ENCODE results near the gene FXYD7. TPM values are rescaled to one million over a fixed set of nuclear protein-coding genes. Genes with fewer than 3 reads are reported as not detected.

Gene FXYD7
- total and polyA plus RNA-seq, 8 donors = 0.23 to 0.61 TPM; not detected in 6

GRCh38 chr19:35143818-35144217 is 763 bp downstream of the FXYD7 start:
- WGBS, 2 donors = 21% methylated on average over 3 of the region's 3 CpGs
- Histone ChIP-seq H3K9me3 (no peaks in the 10 kb centered on the region), H3K4me3 (no peak overlapping the region), H3K27me3 (no peaks in the 10 kb centered on the region), H3K36me3 (no peaks in the 10 kb centered on the region), H3K4me1 (peaks cover 0 to 11% (median 0%) of the 10 kb centered on the region in 3 donors), H3K27ac (no peak overlapping the region)
- FAIRE-seq (no peak), ATAC-seq (no peak), DNase-seq (no peak)
- intact Hi-C loops (cut with DNase I) = no loop called here
- TF ChIP-seq CTCF (IDR thresholded peaks at IDR 0.05) = no peak

GRCh38 chr19:35144259-35144599 is 1.2 kb downstream of the FXYD7 start:
- DNase-seq = no peak
- intact Hi-C loops (cut with DNase I) = no loop called here
- no peak for TF ChIP-seq CTCF (IDR thresholded peaks at IDR 0.05)

GRCh38 chr19:35144600-35145436 is 1.8 kb downstream of the FXYD7 start:
- WGBS, 2 donors = 16 to 17% methylated on average over 15 of the region's 15 CpGs
- Histone ChIP-seq H3K4me3 (no peak overlapping the region), H3K9me3 (no peaks in the 10 kb centered on the region), H3K36me3 (no peaks in the 10 kb centered on the region), H3K27ac (no peak overlapping the region), H3K27me3 (no peaks in the 10 kb centered on the region), H3K4me1 (peaks cover 0 to 11% (median 0%) of the 10 kb centered on the region in 3 donors)
- ATAC-seq = no peak
- TF ChIP-seq CTCF (IDR thresholded peaks at IDR 0.05) = no peak
- peak in 3 of 6 donors; percentile 40 to 56 (median 41) for DNase-seq
- intact Hi-C loops (cut with DNase I) = no loop called here
- no peak for FAIRE-seq

More at GRCh38 chr19:35144259-35144599, 1.2 kb downstream of the FXYD7 start:
- Histone ChIP-seq H3K9me3 (no peaks in the 10 kb centered on the region), H3K27ac (no peak overlapping the region), H3K4me3 (no peak overlapping the region), H3K27me3 (no peaks in the 10 kb centered on the region), H3K4me1 (peaks cover 0 to 11% (median 0%) of the 10 kb centered on the region in 3 donors), H3K36me3 (no peaks in the 10 kb centered on the region)
- WGBS, 2 donors = 15 to 21% methylated on average over 6 of the region's 6 CpGs
- FAIRE-seq = no peak
- no peak for ATAC-seq

GRCh38 chr19:35146746-35147459 is 3.8 kb downstream of the FXYD7 start:
- Histone ChIP-seq H3K36me3 (no peaks in the 10 kb centered on the region), H3K27ac (no peak overlapping the region), H3K4me3 (no peak overlapping the region), H3K4me1 (peaks cover 0 to 6% (median 0%) of the 10 kb centered on the region in 3 donors), H3K27me3 (no peaks in the 10 kb centered on the region), H3K9me3 (no peaks in the 10 kb centered on the region)
- no peak for ATAC-seq
- intact Hi-C loops (cut with DNase I) = no loop called here
- FAIRE-seq = no peak
- TF ChIP-seq CTCF (IDR thresholded peaks at IDR 0.05) = no peak
- DNase-seq = no peak
- 76 to 85% methylated on average over 7 of the region's 7 CpGs for WGBS, 2 donors
